Mesothelial cell of epicardium (in vitro differentiated cells): ENCODE results near the gene EZR. TPM values are rescaled to one million over a fixed set of nuclear protein-coding genes. Genes with fewer than 3 reads are reported as not detected.

Experiments
- DNase-seq, 2 experiments: peaks; one replicate each; pipeline ENCODE4 v3.0.0; 2021; ENCODE audit warnings: low spot score in 2 of 2; ENCODE audit not compliant: unreplicated experiment in 2 of 2
- H3K27ac Mint-ChIP-seq: 2 replicates; pipeline ENCODE4 v1.8.0; 2021; ENCODE audit warnings: mixed read lengths
- H3K27me3 Mint-ChIP-seq: 2 replicates; pipeline ENCODE4 v1.8.0; 2021; ENCODE audit warnings: low read depth, mixed read lengths
- H3K36me3 Mint-ChIP-seq: 2 replicates; pipeline ENCODE4 v1.8.0; 2021; ENCODE audit warnings: mixed read lengths
- H3K4me1 Mint-ChIP-seq: 2 replicates; pipeline ENCODE4 v1.8.0; 2021; ENCODE audit warnings: mixed read lengths
- H3K4me3 Mint-ChIP-seq: 2 replicates; pipeline ENCODE4 v1.8.0; 2021; ENCODE audit warnings: mild to moderate bottlenecking, moderate library complexity, mixed read lengths
- H3K9me3 Mint-ChIP-seq: 2 replicates; pipeline ENCODE4 v1.8.0; 2021; ENCODE audit warnings: mixed read lengths
- CTCF ChIP-seq: fragments of 200-600 bp; sonication (generic); IDR thresholded peaks from one replicate; pipeline ENCODE4 v1.5.0; 2021; ENCODE audit warnings: antibody characterized with exemption; ENCODE audit not compliant: unreplicated experiment
- total RNA-seq: library from RNA; stranded (reverse); gene quantifications from 3 replicates; pipeline ENCODE4 v1.2.1, GENCODE V29; 2021

EZR gene
- total RNA-seq, 1 donor from 2014 or later: 195 TPM

- Mint-ChIP-seq H3K27me3 (no peaks in the 10 kb centered on the region), H3K4me1 (peaks cover 40% of the 10 kb centered on the region), H3K9me3 (no peaks in the 10 kb centered on the region), H3K36me3 (peaks cover 3% of the 10 kb centered on the region), H3K27ac (peak overlapping the region; percentile 90), H3K4me3 (peak overlapping the region; percentile 99)
- no peak for TF ChIP-seq CTCF
- peak; percentile 59 to 75 for DNase-seq
Observed at GRCh38 chr6:158818581-158819212, 471 bp downstream of the EZR start.

GRCh38 chr6:158817728-158818580 is 1.2 kb downstream of the EZR start:
- peaks cover 7% of the 10 kb centered on the region for H3K36me3 Mint-ChIP-seq

GRCh38 chr6:158816803-158817727 is 2.1 kb downstream of the EZR start:
- Mint-ChIP-seq H3K4me1 (peaks cover 54% of the 10 kb centered on the region), H3K27me3 (no peaks in the 10 kb centered on the region), H3K9me3 (no peaks in the 10 kb centered on the region), H3K27ac (peak overlapping the region; percentile 100), H3K36me3 (peaks cover 11% of the 10 kb centered on the region), H3K4me3 (peak overlapping the region; percentile 99)
- DNase-seq: peak in 1 of 2 experiments; percentile 51
- TF ChIP-seq CTCF: no peak

More at GRCh38 chr6:158817728-158818580, 1.2 kb downstream of the EZR start:
- H3K27me3 Mint-ChIP-seq: no peaks in the 10 kb centered on the region
- no peak for TF ChIP-seq CTCF
- peak overlapping the region; percentile 100 for H3K27ac Mint-ChIP-seq
- DNase-seq: peak; percentile 63 to 81
- H3K9me3 Mint-ChIP-seq: no peaks in the 10 kb centered on the region
- peaks cover 46% of the 10 kb centered on the region for H3K4me1 Mint-ChIP-seq
- peak overlapping the region; percentile 99 for H3K4me3 Mint-ChIP-seq

- peaks cover 11% of the 10 kb centered on the region for H3K36me3 Mint-ChIP-seq
- no peak for DNase-seq
- H3K4me1 Mint-ChIP-seq: peaks cover 61% of the 10 kb centered on the region
- H3K9me3 Mint-ChIP-seq: no peaks in the 10 kb centered on the region
- TF ChIP-seq CTCF: no peak
- no peaks in the 10 kb centered on the region for H3K27me3 Mint-ChIP-seq
- peak overlapping the region; percentile 99 for H3K4me3 Mint-ChIP-seq
- H3K27ac Mint-ChIP-seq: peak overlapping the region; percentile 100
Observed at GRCh38 chr6:158816329-158816728, 2.8 kb downstream of the EZR start.

- Mint-ChIP-seq H3K27me3 (no peaks in the 10 kb centered on the region), H3K4me3 (peak overlapping the region; percentile 99), H3K9me3 (no peaks in the 10 kb centered on the region), H3K4me1 (peaks cover 61% of the 10 kb centered on the region), H3K36me3 (peaks cover 11% of the 10 kb centered on the region), H3K27ac (peak overlapping the region; percentile 100)
- DNase-seq: no peak
- TF ChIP-seq CTCF: no peak
Observed at GRCh38 chr6:158815907-158816306, 3.3 kb downstream of the EZR start.
